ENCODE measurements around the gene DUSP7.

DNA sequence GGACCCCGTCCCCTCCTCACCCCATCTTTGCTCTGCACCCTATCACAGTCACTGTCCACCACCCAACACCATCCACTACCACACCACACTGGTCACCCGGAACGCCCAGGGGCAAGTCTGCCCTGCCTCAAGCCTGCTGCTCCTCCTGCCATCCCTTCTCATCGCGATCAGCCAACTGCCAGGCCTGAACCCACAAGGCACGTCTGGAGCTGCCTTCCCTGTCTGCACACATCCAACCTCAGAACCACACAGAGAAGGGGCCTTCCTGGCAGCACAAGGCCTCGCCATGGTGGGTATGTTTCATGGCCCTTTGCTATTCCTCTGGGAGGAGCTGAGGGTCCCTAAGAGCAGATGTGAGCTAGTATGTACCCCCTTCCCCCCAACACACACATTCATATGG is 3.4 kb upstream of the DUSP7 start:
- no peak for TF ChIP-seq ELF4 (IDR thresholded peaks at IDR 0.05)
- no peak for TF ChIP-seq FOXK2 (IDR thresholded peaks at IDR 0.05)
